SIG-M5 treated with dmso at 0.1 percent for 504 hours (cell line): ENCODE measurements around the gene HLA-C.
"Not testable (repeated sequence)": the region's sequence is repeated elsewhere in the genome, so short reads cannot be mapped to it uniquely, and the experiment has no call there.

Experiments
- DNase-seq: peaks from one replicate; lab custom pipeline; 2025; ENCODE audit not compliant: unreplicated experiment; lab: John Stamatoyannopoulos, UW

The HLA-C gene

GRCh38 chr6:31271641-31272357, at the start of gene HLA-C:
HLA-C (minus strand) TSS chr6:31272092; CDS start chr6:31272071, 21 bp downstream.
- DNase-seq: peak; percentile 92

GRCh38 chr6:31321005-31321707, 49.3 kb upstream of the HLA-C start:
- no peak for DNase-seq

GRCh38 chr6:31317036-31317435, 45.1 kb upstream of the HLA-C start:
- no peak for DNase-seq

GRCh38 chr6:31309641-31310040, 37.7 kb upstream of the HLA-C start:
- no peak for DNase-seq

GRCh38 chr6:31308845-31309175, 36.9 kb upstream of the HLA-C start:
- DNase-seq: no peak

- peak; percentile 12 for DNase-seq
Observed at GRCh38 chr6:31308050-31308844, 36.4 kb upstream of the HLA-C start.

GRCh38 chr6:31307669-31308049, 35.8 kb upstream of the HLA-C start:
- DNase-seq: no peak

GRCh38 chr6:31305703-31306219, 33.9 kb upstream of the HLA-C start:
- no peak for DNase-seq

- DNase-seq: no peak
Observed at GRCh38 chr6:31304683-31305082, 32.8 kb upstream of the HLA-C start.

GRCh38 chr6:31300797-31301196, 28.9 kb upstream of the HLA-C start:
- DNase-seq: no peak

- no peak for DNase-seq
Observed at GRCh38 chr6:31299947-31300346, 28.1 kb upstream of the HLA-C start.

GRCh38 chr6:31299511-31299910, 27.6 kb upstream of the HLA-C start:
- no peak for DNase-seq

GRCh38 chr6:31294056-31294455, 22.2 kb upstream of the HLA-C start:
- no peak for DNase-seq

- DNase-seq: no peak
Observed at GRCh38 chr6:31293343-31293742, 21.5 kb upstream of the HLA-C start.

GRCh38 chr6:31289788-31290187, 17.9 kb upstream of the HLA-C start:
- no peak for DNase-seq

- no peak for DNase-seq
Observed at GRCh38 chr6:31287619-31288018, 15.7 kb upstream of the HLA-C start.

GRCh38 chr6:31285982-31286381, 14.1 kb upstream of the HLA-C start:
- no peak for DNase-seq

GRCh38 chr6:31285486-31285885, 13.6 kb upstream of the HLA-C start:
- no peak for DNase-seq

- DNase-seq: not testable (repeated sequence)
Observed at GRCh38 chr6:31279647-31280046, 7.8 kb upstream of the HLA-C start.

GRCh38 chr6:31272836-31273626, 1.1 kb upstream of the HLA-C start:
- peak; percentile 15 for DNase-seq

- no peak for DNase-seq
Observed at GRCh38 chr6:31272436-31272835, 544 bp upstream of the HLA-C start.
